ENCODE measurements around the gene CYB5R4.

DNA sequence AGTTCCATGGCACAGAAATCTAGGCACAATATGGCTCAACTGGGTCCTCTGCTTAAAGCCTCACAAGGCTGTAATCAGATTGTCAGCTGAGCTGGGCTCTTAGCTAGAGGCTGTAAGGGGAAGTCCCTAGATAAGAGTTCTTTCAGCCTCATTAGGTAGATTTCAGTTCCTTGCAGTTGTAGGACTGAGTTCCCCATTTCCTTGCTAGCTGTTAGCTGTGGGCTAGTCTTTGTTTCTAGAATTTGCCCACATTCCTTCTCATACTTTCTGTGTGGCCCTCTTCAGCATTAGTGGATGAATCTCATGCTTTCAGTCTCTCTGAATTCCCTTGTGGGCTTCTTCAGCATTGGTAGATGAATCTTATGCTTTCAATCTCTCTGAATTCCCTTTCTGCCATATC, 103.1 kb downstream of the CYB5R4 start:
- TF ChIP-seq EZH2 (IDR thresholded peaks at IDR 0.05) = no peak
- TF ChIP-seq, protein P1, sequence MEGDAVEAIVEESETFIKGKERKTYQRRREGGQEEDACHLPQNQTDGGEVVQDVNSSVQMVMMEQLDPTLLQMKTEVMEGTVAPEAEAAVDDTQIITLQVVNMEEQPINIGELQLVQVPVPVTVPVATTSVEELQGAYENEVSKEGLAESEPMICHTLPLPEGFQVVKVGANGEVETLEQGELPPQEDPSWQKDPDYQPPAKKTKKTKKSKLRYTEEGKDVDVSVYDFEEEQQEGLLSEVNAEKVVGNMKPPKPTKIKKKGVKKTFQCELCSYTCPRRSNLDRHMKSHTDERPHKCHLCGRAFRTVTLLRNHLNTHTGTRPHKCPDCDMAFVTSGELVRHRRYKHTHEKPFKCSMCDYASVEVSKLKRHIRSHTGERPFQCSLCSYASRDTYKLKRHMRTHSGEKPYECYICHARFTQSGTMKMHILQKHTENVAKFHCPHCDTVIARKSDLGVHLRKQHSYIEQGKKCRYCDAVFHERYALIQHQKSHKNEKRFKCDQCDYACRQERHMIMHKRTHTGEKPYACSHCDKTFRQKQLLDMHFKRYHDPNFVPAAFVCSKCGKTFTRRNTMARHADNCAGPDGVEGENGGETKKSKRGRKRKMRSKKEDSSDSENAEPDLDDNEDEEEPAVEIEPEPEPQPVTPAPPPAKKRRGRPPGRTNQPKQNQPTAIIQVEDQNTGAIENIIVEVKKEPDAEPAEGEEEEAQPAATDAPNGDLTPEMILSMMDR (IDR thresholded peaks at IDR 0.05 in 2 of 3, conservative IDR thresholded peaks at IDR 0.05 in 1 of 3; ENCODE audit: borderline replicate concordance in 1 of 3, insufficient read depth in 1 of 3, low read depth in 2 of 3, low read length in 2 of 3) = no peak
- TF ChIP-seq EZH2phosphoT487 (IDR thresholded peaks at IDR 0.05; ENCODE audit: borderline replicate concordance) = no peak
- TF ChIP-seq CEBPB (IDR thresholded peaks at IDR 0.05; ENCODE audit: low read depth) = no peak
- no peak for TF ChIP-seq POLR2A (IDR thresholded peaks at IDR 0.05; ENCODE audit: borderline replicate concordance, extremely low read depth, insufficient read depth, insufficient read length)
- TF ChIP-seq RAD21 (IDR thresholded peaks at IDR 0.05; ENCODE audit: low read depth) = no peak
- TF ChIP-seq YY1 (IDR thresholded peaks at IDR 0.05; ENCODE audit: extremely low read depth, insufficient replicate concordance, low read depth, low read length) = no peak
- TF ChIP-seq POLR2AphosphoS5 (IDR thresholded peaks at IDR 0.05; ENCODE audit: low read depth, low read length) = no peak
- TF ChIP-seq, protein P2, sequence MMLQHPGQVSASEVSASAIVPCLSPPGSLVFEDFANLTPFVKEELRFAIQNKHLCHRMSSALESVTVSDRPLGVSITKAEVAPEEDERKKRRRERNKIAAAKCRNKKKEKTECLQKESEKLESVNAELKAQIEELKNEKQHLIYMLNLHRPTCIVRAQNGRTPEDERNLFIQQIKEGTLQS (IDR thresholded peaks at IDR 0.05) = no peak
- TF ChIP-seq, protein P3, sequence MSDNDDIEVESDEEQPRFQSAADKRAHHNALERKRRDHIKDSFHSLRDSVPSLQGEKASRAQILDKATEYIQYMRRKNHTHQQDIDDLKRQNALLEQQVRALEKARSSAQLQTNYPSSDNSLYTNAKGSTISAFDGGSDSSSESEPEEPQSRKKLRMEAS (IDR thresholded peaks at IDR 0.05) = no peak
- no peak for TF ChIP-seq TCF7L2 (IDR thresholded peaks at IDR 0.05; ENCODE audit: borderline replicate concordance, extremely low read depth, insufficient read depth, insufficient read length)
- no peak for TF ChIP-seq JUND (IDR thresholded peaks at IDR 0.05)
- TF ChIP-seq, protein P4, sequence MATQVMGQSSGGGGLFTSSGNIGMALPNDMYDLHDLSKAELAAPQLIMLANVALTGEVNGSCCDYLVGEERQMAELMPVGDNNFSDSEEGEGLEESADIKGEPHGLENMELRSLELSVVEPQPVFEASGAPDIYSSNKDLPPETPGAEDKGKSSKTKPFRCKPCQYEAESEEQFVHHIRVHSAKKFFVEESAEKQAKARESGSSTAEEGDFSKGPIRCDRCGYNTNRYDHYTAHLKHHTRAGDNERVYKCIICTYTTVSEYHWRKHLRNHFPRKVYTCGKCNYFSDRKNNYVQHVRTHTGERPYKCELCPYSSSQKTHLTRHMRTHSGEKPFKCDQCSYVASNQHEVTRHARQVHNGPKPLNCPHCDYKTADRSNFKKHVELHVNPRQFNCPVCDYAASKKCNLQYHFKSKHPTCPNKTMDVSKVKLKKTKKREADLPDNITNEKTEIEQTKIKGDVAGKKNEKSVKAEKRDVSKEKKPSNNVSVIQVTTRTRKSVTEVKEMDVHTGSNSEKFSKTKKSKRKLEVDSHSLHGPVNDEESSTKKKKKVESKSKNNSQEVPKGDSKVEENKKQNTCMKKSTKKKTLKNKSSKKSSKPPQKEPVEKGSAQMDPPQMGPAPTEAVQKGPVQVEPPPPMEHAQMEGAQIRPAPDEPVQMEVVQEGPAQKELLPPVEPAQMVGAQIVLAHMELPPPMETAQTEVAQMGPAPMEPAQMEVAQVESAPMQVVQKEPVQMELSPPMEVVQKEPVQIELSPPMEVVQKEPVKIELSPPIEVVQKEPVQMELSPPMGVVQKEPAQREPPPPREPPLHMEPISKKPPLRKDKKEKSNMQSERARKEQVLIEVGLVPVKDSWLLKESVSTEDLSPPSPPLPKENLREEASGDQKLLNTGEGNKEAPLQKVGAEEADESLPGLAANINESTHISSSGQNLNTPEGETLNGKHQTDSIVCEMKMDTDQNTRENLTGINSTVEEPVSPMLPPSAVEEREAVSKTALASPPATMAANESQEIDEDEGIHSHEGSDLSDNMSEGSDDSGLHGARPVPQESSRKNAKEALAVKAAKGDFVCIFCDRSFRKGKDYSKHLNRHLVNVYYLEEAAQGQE (IDR thresholded peaks at IDR 0.05; ENCODE audit: low read depth) = no peak

Measured in HCT116 (cell line).